ENCODE measurements around the gene PRDM16.

The PRDM16 gene

DNA sequence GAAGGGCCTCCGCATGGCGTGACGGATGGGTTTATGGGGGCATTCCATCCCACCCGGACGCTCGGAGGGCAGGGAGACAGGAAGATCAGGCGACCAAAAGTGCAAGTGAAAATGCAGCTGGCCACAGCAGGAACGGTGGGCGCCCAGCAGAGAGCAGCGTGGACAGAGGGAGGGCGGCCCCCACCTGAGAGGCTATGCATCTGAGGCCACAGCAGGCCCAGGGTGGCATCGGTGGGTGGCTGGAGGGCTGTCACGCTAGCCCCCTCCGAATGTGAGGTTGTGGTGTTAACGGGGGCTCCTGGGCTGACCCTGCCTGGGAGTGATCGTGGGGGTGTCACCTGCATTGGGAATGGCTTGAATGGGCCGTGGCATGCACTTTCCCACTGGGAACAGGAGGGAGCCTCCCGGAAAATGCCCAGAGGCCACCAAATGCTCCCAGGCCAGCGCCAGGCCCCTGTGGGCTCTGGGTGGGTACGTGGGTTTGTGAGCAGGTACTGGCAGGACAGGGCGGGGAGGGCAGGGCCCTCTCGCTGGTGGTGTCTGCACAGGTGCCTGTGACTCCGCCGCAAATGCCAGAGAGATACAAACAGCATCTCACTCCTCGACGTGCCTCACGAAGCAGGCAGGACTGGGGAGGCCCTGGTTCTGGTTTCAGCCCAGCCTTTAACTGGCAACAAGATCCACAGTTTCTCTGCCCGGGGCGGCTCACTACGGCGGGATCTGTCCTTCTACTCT lies 172.8 kb downstream of the PRDM16 start:
- DNase-seq (ENCODE audit: low read depth, low spot score) = no peak

DNA sequence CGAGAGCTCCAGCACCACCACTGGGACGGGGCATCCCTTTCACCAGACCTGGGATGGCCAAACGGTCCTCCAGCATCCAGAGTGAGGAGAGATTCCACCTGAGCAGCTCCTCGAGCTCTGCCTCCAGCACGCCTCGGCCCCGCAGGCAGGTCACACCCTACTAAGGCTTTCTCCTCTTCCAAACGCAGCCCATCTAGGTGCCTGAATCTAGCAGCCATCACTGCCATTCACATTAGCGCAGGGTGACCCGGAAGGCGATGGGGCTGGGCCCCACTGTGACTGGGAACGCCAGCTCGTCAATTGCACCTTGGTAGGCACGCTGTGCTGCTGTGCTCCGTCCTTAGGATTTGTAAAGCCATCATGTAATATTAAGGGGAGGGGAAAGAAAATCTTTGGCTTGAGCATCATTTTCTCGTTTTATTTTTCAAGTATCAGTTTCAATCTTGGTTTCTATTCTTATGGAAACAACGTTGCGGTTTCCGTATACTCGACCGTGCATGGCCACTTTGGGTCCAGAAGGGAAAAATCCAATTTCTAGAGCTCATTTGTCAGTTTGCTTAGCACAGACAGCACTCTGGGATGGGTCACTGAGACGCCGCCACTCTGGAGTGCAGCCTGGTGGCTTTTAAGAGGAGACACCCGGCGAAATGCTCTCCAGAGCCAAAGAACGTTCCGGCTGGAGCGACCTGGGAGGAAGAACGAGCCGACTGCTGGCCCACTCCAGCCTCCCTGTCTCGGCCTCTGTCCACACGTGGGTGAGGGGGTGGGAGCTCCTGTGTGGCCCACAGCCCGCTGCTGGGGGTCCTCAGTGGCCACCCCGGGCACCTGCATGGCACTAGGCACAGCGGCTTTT lies 173.6 kb downstream of the PRDM16 start:
- DNase-seq (ENCODE audit: low read depth, low spot score) = no peak

DNA sequence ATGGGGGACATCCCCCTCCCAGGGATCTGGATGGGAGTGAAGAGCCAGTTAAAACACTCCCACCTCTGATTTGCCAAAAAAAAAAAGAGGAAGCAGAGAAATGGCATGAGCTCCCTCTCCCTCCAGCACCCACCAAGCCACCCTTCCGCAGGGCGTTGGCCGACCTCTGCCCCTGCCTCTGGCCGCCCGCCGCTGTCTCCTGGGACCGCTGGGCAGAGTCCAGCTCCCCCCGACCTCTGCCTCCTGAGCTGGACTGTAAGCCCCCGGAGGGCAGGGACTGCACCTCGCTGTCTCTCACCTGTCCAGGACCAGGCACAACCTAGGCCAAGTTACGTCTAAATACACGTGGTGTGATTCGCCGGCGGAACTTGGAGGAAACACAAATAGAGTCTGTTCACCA lies 174.3 kb downstream of the PRDM16 start:
- DNase-seq (ENCODE audit: low read depth, low spot score) = no peak

DNA sequence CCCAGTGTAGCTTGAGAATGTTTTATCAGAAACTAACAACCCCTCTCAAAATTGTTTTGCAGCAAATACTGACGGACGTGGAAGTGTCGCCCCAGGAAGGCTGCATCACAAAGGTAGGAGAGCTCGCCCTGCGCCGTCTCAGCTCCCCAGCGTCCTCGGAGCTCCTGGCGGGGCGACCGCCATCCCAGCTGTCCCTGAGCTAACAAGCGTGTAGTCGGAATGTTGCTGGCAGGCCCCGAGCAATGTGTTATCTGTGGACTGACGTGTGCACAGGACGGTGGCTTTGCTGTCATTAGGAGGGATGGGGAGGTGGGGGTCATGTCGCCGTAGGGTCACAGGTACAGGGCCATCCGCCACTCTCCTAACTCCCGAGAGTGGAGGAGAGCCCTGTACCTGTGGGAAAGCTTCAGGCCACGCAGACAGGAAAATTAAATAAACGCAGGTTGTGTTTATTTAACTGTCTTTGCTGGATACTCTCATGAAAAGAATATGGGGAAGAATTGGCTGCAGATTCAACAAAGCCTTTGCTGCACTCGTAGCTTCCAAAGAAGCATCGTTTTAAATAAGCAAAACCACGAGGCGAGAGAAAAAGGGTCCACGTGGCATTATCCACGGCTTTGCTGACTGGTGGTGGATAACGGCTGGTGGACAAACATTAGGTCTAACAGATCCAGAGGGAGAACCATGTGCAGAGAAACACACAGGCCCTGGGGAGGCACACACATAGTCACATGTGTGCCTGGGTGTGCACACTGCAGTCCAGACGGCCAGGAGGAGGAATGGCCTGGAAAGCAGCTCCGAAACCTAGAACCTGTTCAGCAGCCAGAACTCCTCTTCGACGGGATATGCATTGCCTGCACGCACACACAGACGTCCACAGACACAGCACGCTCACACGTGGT lies 175.3 kb downstream of the PRDM16 start:
- no peak for DNase-seq (ENCODE audit: low read depth, low spot score)

DNA sequence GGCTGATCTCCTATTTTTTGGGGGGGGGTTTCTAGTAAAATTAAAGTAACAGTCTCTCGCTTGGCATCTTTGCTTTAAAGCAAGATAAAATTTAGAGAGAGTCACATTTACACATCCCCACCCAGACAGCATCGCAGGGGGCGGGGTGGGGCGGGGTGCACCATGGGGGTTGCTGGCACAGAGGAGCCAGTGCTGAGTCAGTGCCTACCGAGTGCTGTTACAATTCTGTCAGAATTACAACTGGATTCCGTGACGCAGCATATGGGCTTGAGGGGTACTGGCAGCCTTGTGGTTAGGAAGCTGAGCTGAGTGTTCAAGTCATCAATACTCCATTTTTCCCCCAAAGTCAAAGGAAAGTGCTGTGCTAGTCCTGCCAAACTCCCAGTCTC lies 175.9 kb downstream of the PRDM16 start:
- DNase-seq (ENCODE audit: low read depth, low spot score) = no peak

DNA sequence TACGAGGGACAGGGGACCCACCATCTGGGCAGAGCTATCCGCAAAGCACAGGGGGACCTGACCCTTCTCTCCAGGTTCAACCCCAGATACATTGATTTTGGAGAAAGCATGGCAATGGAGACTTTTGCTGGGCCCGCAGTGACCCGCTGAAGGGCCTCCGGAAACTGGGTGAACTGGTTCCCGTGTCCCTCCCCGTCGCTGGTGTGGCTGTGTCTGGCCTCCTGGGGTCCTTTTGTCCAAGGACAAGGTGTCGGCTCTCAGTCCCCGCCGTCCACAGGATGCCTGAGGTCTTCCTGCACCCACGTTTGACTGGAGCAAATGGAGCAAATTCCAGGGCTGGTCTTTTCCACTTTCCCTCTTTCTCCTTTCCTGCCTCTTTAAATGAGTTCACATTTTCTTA lies 176.3 kb downstream of the PRDM16 start:
- no peak for DNase-seq (ENCODE audit: low read depth, low spot score)

DNA sequence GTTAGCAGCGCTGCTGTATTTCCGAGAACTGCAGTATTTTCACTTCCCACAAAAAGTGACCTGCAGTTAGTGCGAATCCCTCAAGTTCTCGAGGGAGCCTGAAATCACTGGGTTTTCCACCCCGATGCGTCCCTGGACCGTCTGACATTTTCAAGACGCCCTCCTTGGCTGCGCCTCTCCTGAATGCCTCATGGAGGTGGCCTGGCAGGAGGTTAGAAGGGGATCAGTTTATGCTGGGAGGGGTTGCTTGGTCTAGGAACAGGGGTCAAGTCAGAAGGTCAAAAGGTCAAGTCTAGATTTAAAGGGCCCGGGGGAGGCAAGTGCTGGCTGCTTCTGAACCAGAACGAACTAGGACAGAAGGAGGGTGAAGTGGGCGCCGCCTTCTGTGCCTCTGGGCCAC lies 176.8 kb downstream of the PRDM16 start:
- no peak for DNase-seq (ENCODE audit: low read depth, low spot score)

DNA sequence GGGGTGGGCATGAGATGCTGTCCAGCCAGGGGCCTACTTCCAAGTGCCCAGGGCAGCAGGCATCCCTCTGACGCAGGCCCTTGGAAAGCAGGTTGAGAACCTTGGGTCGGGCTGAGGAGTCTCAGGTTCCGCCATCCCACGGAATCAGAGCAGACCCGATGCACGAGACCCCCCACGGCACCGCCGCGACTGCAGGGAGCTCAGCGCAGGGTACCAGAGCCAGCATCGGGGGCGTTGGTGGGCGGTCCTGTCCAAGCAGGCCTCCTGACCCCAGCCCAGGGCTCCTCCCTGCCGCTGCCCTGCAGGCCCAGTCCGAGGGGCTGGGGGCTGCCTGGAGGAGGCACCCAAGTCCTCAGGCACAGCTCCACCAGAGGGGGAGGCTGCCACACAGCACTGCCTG lies 177.2 kb downstream of the PRDM16 start:
- DNase-seq (ENCODE audit: low read depth, low spot score) = no peak

DNA sequence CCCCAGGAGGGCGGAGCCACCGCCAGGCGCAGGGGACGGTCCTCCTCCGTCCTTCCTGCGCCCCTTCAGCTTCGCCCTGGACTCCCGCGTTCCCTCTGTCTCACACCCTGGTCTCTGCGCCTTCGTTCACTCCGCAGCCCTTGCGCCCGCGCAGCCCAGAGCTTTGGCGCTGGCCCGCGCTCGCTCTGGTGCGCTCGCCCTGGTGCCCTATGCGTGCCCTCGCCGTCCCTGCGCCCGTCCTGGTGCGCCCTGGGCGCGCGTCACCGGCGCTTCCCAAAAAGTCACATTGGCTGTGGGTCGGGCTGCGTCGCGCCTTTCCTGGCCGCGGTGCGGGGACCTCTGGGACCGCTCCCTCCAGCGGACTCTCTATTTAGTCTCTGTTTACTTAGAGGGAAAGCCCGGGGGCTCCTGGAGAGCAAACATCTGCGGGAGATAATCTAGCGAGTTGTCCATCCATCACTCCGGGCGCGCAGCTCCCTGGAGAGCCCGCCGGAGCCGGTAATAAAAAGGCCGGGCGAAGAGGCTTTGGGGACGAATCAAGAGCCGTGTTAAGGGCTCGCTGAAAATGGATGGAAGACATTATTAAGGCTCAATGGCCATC lies 178.6 kb downstream of the PRDM16 start:
- DNase-seq (ENCODE audit: low read depth, low spot score) = peak; percentile 62

DNA sequence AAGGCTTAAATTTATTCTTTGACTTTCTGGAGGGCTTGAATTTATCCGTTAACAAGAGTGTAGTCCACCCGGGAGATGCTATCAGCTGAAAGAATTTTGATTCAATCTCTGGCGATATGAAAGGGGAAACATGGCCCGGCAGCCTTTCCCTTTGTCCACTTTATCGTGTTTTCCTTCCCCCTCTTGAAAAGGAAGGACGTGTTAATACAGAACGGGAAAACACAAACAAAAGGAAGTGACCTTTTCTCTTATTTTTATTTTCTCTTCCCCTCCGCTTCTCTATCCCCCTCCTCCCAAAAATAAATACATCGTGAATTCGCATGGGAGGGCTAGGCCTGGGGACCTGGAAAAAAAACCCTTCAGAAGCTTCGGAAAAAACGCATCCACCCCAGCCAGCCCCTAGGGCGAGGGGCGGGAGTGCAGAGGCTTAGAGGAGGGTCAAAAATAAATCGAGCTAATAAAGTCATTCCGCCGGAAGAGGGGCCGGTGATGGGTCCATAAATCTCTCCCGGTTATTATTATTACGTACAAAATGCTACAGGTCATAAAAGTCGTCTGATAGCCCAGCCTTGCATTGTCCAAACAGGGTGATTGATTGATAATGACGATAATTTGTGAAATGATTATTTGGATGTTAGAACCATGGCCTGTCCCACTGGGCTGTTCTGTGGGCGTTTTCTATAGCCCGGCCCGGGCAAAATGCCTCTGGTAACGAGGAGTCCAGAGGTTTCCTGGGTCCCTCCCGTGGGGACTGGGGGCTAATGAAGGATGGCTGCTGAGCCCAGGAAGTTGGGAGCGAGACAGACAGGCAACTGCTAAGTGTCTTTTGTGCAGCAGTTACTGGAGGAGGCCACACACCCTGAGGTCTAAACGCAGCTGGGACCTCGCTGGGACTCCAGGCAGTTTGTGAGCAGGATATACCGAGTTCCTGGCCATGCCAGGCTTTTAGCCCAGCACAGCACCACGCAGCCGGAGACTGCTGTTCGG lies 179.4 kb downstream of the PRDM16 start:
- no peak for DNase-seq (ENCODE audit: low read depth, low spot score)

DNA sequence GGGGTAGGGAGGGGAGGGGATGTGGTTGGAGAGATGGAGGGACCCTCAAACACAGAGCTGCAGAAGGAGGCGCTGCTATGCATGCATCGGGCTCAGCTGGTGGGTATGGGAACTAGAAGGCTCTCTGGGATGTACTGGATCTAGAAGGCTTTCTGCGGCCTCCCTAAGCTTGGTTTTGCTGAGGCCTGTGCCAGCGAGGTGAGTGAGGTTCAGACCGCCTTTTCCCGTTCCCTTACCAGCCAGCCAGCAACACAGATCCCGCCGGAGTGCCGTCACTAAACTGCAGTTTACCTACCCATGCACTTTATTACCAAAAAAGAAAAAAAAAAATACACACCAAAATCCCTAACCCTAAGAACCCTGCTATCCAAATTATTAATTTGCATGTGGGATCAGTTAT lies 180.2 kb downstream of the PRDM16 start:
- DNase-seq (ENCODE audit: low read depth, low spot score) = no peak

DNA sequence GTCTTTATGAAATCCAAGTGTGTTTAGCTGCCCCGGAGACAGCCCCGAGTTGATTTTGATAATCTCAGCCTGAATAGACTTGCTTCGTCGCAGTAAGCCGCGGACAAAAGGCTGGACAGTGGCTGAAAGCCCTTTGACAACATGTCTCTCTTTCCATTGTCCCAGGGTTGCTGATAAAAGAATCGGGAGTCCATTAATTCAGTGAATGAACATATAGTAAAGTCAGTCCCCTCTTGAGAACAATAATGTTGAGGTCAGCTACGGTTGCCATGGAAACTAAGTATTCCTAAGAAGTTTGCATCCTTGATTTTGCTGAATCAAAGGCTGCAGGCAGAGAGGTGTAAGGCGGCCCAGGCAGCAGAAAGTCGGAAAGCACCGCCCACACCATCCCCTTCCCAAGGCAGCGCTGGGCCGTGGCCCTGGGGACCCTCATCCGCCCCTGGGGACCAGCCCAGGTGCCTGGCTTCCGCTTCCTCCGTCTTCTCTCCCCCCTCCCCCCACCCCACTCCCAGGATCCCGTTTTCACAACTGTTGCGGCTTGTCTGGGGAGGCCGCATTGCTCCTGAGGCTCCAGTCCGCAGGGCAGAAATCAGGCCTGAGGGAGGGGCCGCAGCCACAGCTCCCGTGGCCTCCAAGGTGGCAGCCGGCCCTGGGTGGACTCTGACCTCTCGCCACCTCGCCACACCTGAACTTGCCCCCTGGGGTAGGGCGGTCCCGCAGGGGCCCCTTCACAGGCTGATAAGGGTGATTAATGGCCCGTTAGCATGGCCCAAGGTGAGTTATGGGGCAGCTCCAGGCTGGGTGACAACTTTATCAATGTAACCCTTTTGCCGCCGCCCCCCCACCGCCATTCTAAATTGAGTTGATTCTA lies 180.9 kb downstream of the PRDM16 start:
- no peak for DNase-seq (ENCODE audit: low read depth, low spot score)

DNA sequence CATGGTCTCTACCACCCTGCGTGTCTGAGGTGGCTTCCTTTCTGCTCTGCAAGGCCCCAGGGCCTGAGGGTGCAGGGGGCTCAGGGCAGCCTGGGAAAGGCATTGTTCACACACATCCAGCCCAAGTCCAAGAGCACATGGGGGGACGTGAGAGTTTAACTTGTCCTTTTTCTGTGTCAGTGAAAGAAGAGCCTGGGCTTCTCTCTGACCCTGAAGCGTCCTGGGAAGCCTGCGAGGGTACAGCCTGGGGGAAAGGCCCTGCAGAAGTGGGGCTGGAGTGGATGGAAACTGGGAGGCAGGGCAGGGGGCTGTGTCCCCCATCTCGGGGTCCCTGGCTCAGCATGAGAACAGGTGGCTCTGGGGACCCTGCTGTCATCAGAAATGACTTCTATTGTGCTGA lies 181.6 kb downstream of the PRDM16 start:
- DNase-seq (ENCODE audit: low read depth, low spot score) = no peak

DNA sequence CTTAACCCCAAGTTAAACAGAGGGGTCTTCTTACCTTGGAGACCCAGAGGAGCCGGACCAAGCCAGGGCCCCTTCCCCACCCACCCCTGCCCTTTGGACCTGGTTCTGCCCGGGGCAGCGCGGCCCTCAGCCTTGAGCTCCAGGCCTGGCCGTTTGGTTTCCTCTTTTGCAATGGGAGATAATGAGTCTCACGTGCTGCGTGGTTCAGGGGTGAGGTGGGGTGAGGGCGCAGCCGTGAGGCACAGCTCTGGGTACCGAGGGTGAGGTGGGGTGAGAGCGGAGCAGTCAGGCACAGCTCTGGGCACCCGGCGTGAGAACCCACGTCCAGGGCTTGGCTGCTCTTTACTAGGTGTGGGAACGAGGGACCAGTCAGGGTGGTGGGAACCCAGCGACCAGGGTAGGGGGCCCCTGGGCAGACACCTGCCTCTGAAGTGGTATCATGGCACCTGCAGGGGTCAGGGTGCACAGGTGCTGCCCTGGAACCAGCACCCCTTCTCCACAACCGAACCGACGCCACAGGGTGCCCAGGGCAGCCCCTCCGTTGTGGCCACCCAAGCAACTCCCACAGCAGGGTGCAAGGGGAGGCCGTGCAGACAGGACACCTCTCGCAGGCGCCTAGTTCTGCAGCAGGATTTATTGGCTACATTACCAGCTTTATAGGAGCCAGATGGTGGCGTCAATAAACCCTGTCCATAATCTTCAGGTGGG lies 182.2 kb downstream of the PRDM16 start:
- DNase-seq (ENCODE audit: low read depth, low spot score) = no peak

DNA sequence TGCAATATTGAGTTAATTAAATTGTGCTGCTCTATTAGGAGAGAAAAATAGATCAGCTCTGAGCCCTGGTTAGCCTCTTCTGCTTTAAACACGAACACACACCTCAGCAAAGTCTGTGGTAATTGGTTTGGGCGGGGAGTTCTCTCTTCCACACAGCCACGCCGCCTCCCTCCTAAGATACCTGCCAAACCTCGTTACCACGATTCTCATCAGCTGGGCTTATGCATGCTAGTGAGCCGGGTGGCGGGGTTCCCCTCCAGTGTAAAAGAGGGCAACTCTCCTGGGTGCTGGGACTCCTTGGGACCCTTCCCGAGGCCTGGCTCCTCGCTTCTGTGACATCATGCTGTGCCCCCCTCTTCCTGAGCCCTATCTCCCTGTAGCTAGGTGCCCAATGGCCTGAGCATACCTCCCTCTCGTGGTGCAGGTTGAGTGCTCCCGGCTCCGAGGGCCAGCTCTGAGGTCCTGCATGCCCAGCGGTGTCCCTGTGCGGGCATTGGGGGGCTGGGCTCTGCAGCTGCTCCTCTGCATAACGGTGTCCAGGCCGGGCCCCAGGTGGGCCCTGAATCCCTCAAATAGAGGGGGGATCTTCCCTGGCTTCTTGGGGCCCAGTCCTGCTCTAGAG lies 182.9 kb downstream of the PRDM16 start:
- DNase-seq (ENCODE audit: low read depth, low spot score) = no peak

DNA sequence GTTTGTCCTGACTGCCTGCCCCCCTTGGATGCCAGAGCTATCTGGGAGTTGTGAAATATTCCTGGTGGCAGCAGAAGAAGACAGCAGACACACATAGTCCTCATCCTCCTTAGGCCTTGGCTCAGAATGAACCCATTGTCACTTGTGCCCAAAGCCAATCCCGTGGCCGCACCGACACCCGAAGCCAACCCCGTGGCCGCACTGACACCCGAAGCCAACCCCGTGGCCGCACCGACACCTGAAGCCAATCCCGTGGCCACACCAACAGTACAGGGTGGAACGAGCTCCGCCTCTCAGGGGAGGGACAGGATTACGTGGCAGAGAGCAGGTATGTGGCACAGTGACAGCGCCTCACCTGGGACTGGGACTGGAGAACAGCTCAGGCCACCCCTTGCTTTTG lies 186.7 kb downstream of the PRDM16 start:
- DNase-seq (ENCODE audit: low read depth, low spot score) = no peak

DNA sequence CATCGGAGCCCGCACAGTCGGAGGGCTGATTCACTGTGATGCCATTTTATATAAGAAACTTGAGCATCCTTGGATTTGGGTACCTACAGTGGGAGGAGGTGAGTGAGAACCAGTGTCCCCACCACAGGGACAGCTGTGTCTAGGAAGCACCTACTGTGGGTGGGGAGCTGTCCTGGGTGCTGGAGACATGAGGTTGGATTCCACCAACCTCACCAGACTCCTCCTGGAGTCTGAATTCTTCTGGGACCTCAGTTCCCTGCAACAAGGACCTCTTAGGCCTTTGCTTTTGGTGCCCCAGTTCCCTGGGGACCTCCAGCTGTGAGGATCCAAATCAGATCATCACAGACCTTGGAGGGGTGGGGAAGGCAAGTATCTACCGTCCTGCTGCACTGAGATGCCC lies 188.8 kb downstream of the PRDM16 start:
- DNase-seq (ENCODE audit: low read depth, low spot score) = no peak

DNA sequence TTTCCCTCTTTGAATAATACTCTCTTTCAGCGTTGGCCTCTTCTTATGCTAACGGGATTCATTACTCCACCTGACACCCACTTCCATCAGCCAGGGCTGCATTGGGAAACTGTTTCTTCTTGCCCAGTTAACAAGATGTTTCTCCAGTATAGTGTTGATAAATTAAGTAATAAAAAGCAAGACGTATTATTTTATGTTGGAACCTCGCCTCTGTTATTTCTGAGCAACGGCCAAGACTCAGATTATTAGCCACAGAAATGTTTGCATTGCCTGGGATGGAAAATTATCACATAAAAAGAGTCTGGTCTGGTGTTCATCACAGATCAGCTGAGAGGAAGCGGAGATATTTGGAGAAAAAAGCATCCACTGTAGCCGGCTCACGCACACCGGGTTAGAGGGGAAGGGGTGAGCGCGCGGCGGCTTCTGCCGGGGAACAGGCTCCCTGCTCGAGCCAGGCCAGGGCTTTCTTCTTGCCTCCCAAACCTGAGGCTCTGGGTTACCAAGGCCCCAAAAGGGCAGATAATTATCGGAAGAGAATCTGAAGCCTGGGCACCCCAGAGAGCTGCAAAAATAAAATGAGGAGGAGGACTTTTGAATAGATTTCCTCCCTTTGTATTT lies 189.5 kb downstream of the PRDM16 start:
- no peak for DNase-seq (ENCODE audit: low read depth, low spot score)

All from ELF-1 (cell line).